Mesendoderm (in vitro differentiated cells): Measurements from ENCODE around the gene XCL1.

Experiments
- DNase-seq: peaks from one replicate; pipeline ENCODE4 v3.0.0; 2013
- H2AK5ac ChIP-seq: 2 replicates; pipeline ENCODE4 v1.6.1; 2013; ENCODE audit warnings: low read length, inconsistent platforms
- H2BK120ac ChIP-seq: 2 replicates; pipeline ENCODE4 v1.6.1; 2013; ENCODE audit warnings: low read depth, mild to moderate bottlenecking, low read length, moderate library complexity, mixed read lengths
- H2BK15ac ChIP-seq: replicated peaks from 2 replicates; pipeline ENCODE4 v1.6.1; 2013; ENCODE audit warnings: low read depth, mild to moderate bottlenecking, moderate library complexity
- H2BK5ac ChIP-seq: 2 replicates; pipeline ENCODE4 v1.6.1; 2013; ENCODE audit warnings: low read length, inconsistent platforms
- H3K18ac ChIP-seq: 2 replicates; pipeline ENCODE4 v1.6.1; 2013; ENCODE audit warnings: mild to moderate bottlenecking, low read length, mixed read lengths
- H3K23ac ChIP-seq: one replicate; pipeline ENCODE4 v1.6.1; 2013; ENCODE audit warnings: low read length
- H3K27ac ChIP-seq: 2 replicates; pipeline ENCODE4 v1.5.1; 2013; ENCODE audit warnings: low read depth, mild to moderate bottlenecking, inconsistent platforms, low read length, moderate library complexity
- H3K27me3 ChIP-seq: 2 replicates; pipeline ENCODE4 v1.6.1; 2013; ENCODE audit warnings: low read length, control low read depth, mild to moderate bottlenecking, inconsistent platforms; ENCODE audit not compliant: insufficient read depth, poor library complexity
- H3K36me3 ChIP-seq: 2 replicates; pipeline ENCODE4 v1.6.1; 2013; ENCODE audit warnings: low read length, inconsistent platforms; ENCODE audit not compliant: control insufficient read depth, insufficient read depth
- H3K4ac ChIP-seq: one replicate; pipeline ENCODE4 v1.6.1; 2013; ENCODE audit warnings: low read depth, mild to moderate bottlenecking, low read length, moderate library complexity
- H3K4me1 ChIP-seq: 2 replicates; pipeline ENCODE4 v1.6.1; 2013; ENCODE audit warnings: low read depth, low read length, inconsistent platforms; ENCODE audit not compliant: control insufficient read depth
- H3K4me2 ChIP-seq: 2 replicates; pipeline ENCODE4 v1.6.1; 2013; ENCODE audit warnings: low read length
- H3K4me3 ChIP-seq: 2 replicates; pipeline ENCODE4 v1.5.1; 2013; ENCODE audit warnings: mild to moderate bottlenecking, low read length
- H3K56ac ChIP-seq: one replicate; pipeline ENCODE4 v1.6.1; 2013; ENCODE audit warnings: low read length
- H3K79me1 ChIP-seq: 2 replicates; pipeline ENCODE4 v1.6.1; 2013; ENCODE audit warnings: low read length, inconsistent platforms
- H3K79me2 ChIP-seq: 2 replicates; pipeline ENCODE4 v1.6.1; 2013; ENCODE audit warnings: mild to moderate bottlenecking, low read length; ENCODE audit not compliant: control insufficient read depth, insufficient read depth
- H3K9ac ChIP-seq: 2 replicates; pipeline ENCODE4 v1.6.1; 2013; ENCODE audit warnings: low read length, inconsistent platforms
- H4K5ac ChIP-seq: one replicate; pipeline ENCODE4 v1.6.1; 2013; ENCODE audit warnings: low read length
- H4K8ac ChIP-seq: one replicate; pipeline ENCODE4 v1.6.1; 2013; ENCODE audit warnings: low read depth, mild to moderate bottlenecking, control low read depth, low read length, moderate library complexity
- WGBS: extraction: QIAGEN DNeasy Blood & Tissue Kit; methylation state at CpG from one replicate; pipeline ENCODE4 v1.1.7; 2013; ENCODE audit warnings: low lambda C conversion rate, missing lambda C conversion rate; ENCODE audit not compliant: insufficient coverage; ENCODE audit errors: extremely low coverage; 5-methylcytosine and 5-hydroxymethylcytosine counted together

Gene XCL1

DNA sequence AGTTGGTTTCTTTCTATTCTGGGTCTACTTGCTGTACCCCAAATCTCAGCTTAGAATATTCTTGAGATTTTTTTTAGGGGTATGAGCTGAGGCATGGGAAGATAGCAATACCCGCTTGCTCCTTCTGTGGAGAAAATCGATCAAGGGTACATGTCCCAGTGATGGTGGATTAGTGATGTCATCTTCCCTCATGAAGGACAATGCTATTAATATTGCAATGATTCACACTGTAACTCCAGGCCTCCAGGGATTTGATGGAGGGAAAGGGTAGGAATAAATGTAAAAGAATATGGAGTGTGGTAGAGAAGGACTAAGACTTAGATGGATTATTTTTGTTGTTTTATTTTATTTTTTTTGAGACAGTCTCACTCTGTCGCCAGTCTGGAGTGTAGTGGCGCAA is 47.4 kb downstream of the XCL1 start:
- H2AK5ac ChIP-seq = no peak overlapping the region
- no peak overlapping the region for H4K5ac ChIP-seq
- no peak overlapping the region for H2BK5ac ChIP-seq
- no peak overlapping the region for H2BK120ac ChIP-seq
- no peak overlapping the region for H3K4me2 ChIP-seq
- H3K79me2 ChIP-seq = no peaks in the 10 kb centered on the region
- no peak overlapping the region for H4K8ac ChIP-seq
- no peak overlapping the region for H3K23ac ChIP-seq
- no peak overlapping the region for H3K27ac ChIP-seq
- DNase-seq = no peak
- no peak overlapping the region for H3K4me3 ChIP-seq
- H3K36me3 ChIP-seq = no peaks in the 10 kb centered on the region
- H3K27me3 ChIP-seq = no peaks in the 10 kb centered on the region
- H3K56ac ChIP-seq = no peak overlapping the region
- WGBS = no CpG with 5 or more reads among the region's 4 CpGs
- no peaks in the 10 kb centered on the region for H3K4me1 ChIP-seq
- no peak overlapping the region for H3K9ac ChIP-seq
- H3K4ac ChIP-seq = no peak overlapping the region
- no peak overlapping the region for H2BK15ac ChIP-seq
- no peaks in the 10 kb centered on the region for H3K79me1 ChIP-seq
- no peak overlapping the region for H3K18ac ChIP-seq

DNA sequence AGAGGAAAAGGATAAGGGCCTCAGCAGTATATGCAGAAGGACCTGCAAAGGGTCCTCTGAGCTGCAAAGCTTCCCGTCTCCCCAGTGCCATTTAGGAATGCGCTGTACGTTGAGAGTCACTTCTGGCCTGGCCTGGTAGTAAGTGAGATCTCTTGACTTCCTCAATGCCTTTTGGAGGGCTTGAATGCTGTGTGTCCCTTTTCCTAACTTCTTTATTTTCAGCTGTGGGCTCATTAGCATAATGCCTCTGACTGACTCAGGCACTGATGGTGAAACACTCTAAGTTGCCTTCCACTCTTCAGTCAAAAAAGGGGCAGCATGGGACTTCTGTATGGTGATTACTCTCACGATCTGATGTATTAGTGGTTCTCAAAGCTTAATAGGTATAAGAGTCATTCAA is 49.9 kb downstream of the XCL1 start:
- no peak overlapping the region for H3K9ac ChIP-seq
- no peaks in the 10 kb centered on the region for H3K27me3 ChIP-seq
- H2BK5ac ChIP-seq = no peak overlapping the region
- H3K23ac ChIP-seq = no peak overlapping the region
- no peaks in the 10 kb centered on the region for H3K79me1 ChIP-seq
- no CpG with 5 or more reads among the region's 4 CpGs for WGBS
- H3K79me2 ChIP-seq = no peaks in the 10 kb centered on the region
- DNase-seq = no peak
- no peak overlapping the region for H4K8ac ChIP-seq
- no peak overlapping the region for H2AK5ac ChIP-seq
- no peaks in the 10 kb centered on the region for H3K36me3 ChIP-seq
- no peak overlapping the region for H3K4me2 ChIP-seq
- no peak overlapping the region for H3K4ac ChIP-seq
- H3K18ac ChIP-seq = no peak overlapping the region
- no peak overlapping the region for H3K4me3 ChIP-seq
- H2BK15ac ChIP-seq = no peak overlapping the region
- H3K27ac ChIP-seq = no peak overlapping the region
- no peak overlapping the region for H3K56ac ChIP-seq
- H2BK120ac ChIP-seq = no peak overlapping the region
- no peak overlapping the region for H4K5ac ChIP-seq
- no peaks in the 10 kb centered on the region for H3K4me1 ChIP-seq

DNA sequence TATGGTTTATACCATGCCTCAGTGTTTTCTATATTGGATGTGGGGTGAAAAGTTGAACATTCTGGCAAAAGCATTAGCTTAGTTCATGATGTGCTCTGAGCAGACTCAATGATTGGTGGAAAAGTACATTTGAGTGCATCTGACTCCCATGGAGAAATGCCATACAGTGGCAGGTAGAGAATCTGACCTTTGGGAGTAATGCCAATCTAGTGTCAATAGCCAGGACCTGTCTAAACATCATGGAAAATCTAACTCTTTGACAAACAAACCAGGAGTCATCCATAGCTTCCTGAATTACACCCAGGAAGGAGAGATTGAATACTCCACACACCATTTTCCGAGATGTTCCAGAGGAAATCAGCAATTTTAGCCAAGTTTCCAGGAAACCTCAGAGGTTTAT is 51.0 kb downstream of the XCL1 start:
- Histone ChIP-seq H3K36me3 (no peaks in the 10 kb centered on the region), H3K27ac (no peak overlapping the region), H2BK120ac (no peak overlapping the region), H3K4me1 (peaks cover 4% of the 10 kb centered on the region), H3K9ac (no peak overlapping the region), H3K23ac (no peak overlapping the region), H2BK15ac (no peak overlapping the region), H2AK5ac (no peak overlapping the region), H4K5ac (no peak overlapping the region), H4K8ac (no peak overlapping the region), H2BK5ac (no peak overlapping the region), H3K79me1 (no peaks in the 10 kb centered on the region), H3K56ac (no peak overlapping the region), H3K18ac (no peak overlapping the region), H3K4me2 (no peak overlapping the region), H3K4ac (no peak overlapping the region), H3K4me3 (no peak overlapping the region), H3K79me2 (no peaks in the 10 kb centered on the region), H3K27me3 (no peaks in the 10 kb centered on the region)
- no CpG with 5 or more reads among the region's 1 CpG for WGBS
- DNase-seq = no peak

DNA sequence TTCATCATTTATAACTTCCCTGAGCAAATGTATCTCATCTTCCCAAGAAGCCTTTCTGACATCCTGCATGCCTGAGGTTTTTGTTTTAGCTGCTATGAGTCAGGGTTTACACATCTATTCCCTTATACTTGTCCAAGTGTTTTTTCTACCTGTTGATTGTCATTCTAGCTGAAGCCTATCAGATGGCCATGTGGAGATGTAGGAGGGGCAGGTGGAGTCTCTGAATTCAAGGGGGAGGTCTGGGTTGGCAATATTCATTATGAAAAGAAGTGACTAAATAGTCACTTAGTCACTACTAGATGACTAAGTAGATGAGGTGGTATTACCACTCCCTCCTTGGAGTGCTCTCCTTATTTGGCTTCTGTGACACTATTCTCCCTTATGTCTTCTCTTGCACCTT is 52.4 kb downstream of the XCL1 start:
- no peak overlapping the region for H4K8ac ChIP-seq

DNA sequence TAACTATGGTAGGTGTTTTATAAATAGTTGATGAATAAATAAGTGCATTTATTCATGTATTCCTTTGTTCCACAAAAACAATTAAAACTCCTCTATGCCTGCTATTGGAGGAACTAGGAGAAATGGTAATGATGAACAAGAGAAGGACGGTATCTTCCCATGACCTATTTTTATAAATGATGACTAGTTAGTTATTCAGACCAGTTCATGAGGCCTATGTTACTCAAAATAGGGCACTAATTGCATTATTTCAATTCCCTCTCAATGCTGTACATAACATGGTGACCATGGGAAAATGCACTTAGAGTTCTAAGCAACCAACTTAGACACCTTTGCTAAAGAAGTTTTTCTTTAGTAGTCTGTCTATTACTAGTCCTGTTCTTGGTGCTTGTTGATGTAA is 53.1 kb downstream of the XCL1 start:
- peaks cover 4% of the 10 kb centered on the region for H3K4me1 ChIP-seq
- H3K27ac ChIP-seq = no peak overlapping the region
- H2BK5ac ChIP-seq = no peak overlapping the region
- H3K18ac ChIP-seq = no peak overlapping the region
- no peaks in the 10 kb centered on the region for H3K36me3 ChIP-seq
- no peaks in the 10 kb centered on the region for H3K79me1 ChIP-seq
- no peak overlapping the region for H3K4me3 ChIP-seq
- no peak overlapping the region for H4K8ac ChIP-seq
- no peaks in the 10 kb centered on the region for H3K27me3 ChIP-seq
- no peak overlapping the region for H3K9ac ChIP-seq
- H2AK5ac ChIP-seq = no peak overlapping the region
- H3K56ac ChIP-seq = no peak overlapping the region
- H2BK120ac ChIP-seq = no peak overlapping the region
- H3K79me2 ChIP-seq = no peaks in the 10 kb centered on the region
- no peak overlapping the region for H4K5ac ChIP-seq
- H2BK15ac ChIP-seq = no peak overlapping the region
- no peak overlapping the region for H3K4me2 ChIP-seq
- WGBS = no CpG with 5 or more reads among the region's 1 CpG
- DNase-seq = no peak
- H3K23ac ChIP-seq = no peak overlapping the region
- no peak overlapping the region for H3K4ac ChIP-seq

More for the DNA sequence above, 52.4 kb downstream of the XCL1 start:
- no peaks in the 10 kb centered on the region for H3K79me2 ChIP-seq
- H3K4ac ChIP-seq = no peak overlapping the region
- no peak overlapping the region for H3K23ac ChIP-seq
- H3K27ac ChIP-seq = no peak overlapping the region
- H4K5ac ChIP-seq = no peak overlapping the region
- H3K36me3 ChIP-seq = no peaks in the 10 kb centered on the region
- H2BK15ac ChIP-seq = no peak overlapping the region
- H3K9ac ChIP-seq = no peak overlapping the region
- no peak overlapping the region for H2AK5ac ChIP-seq
- H3K4me1 ChIP-seq = peaks cover 4% of the 10 kb centered on the region
- H2BK120ac ChIP-seq = no peak overlapping the region
- DNase-seq = peak; percentile 2
- no peaks in the 10 kb centered on the region for H3K27me3 ChIP-seq
- no peak overlapping the region for H3K56ac ChIP-seq
- no peak overlapping the region for H3K4me2 ChIP-seq
- H3K4me3 ChIP-seq = no peak overlapping the region
- no peak overlapping the region for H3K18ac ChIP-seq
- H2BK5ac ChIP-seq = no peak overlapping the region
- no peaks in the 10 kb centered on the region for H3K79me1 ChIP-seq
